Mesothelial cell of epicardium (in vitro differentiated cells): ENCODE results near the gene RTP5. TPM values are rescaled to one million over a fixed set of nuclear protein-coding genes. Genes with fewer than 3 reads are reported as not detected.
"Not testable (repeated sequence)": the region's sequence is repeated elsewhere in the genome, so short reads cannot be mapped to it uniquely, and the experiment has no call there.

Source experiments
- DNase-seq, 2 experiments: peaks; one replicate each; pipeline ENCODE4 v3.0.0; 2021; ENCODE audit warnings: low spot score in 2 of 2; ENCODE audit not compliant: unreplicated experiment in 2 of 2
- H3K27ac Mint-ChIP-seq: 2 replicates; pipeline ENCODE4 v1.8.0; 2021; ENCODE audit warnings: mixed read lengths
- H3K27me3 Mint-ChIP-seq: 2 replicates; pipeline ENCODE4 v1.8.0; 2021; ENCODE audit warnings: low read depth, mixed read lengths
- H3K36me3 Mint-ChIP-seq: 2 replicates; pipeline ENCODE4 v1.8.0; 2021; ENCODE audit warnings: mixed read lengths
- H3K4me1 Mint-ChIP-seq: 2 replicates; pipeline ENCODE4 v1.8.0; 2021; ENCODE audit warnings: mixed read lengths
- H3K4me3 Mint-ChIP-seq: 2 replicates; pipeline ENCODE4 v1.8.0; 2021; ENCODE audit warnings: mild to moderate bottlenecking, moderate library complexity, mixed read lengths
- H3K9me3 Mint-ChIP-seq: 2 replicates; pipeline ENCODE4 v1.8.0; 2021; ENCODE audit warnings: mixed read lengths
- CTCF ChIP-seq: fragments of 200-600 bp; sonication (generic); IDR thresholded peaks from one replicate; pipeline ENCODE4 v1.5.0; 2021; ENCODE audit warnings: antibody characterized with exemption; ENCODE audit not compliant: unreplicated experiment
- total RNA-seq: library from RNA; stranded (reverse); gene quantifications from 3 replicates; pipeline ENCODE4 v1.2.1, GENCODE V29; 2021

RTP5 gene
- total RNA-seq, 1 donor from 2014 or later: not detected

GRCh38 chr2:241827394-241827793 is 42.1 kb upstream of the RTP5 start:
- DNase-seq: no peak
- TF ChIP-seq CTCF: no peak
- Mint-ChIP-seq H3K27ac (no peak overlapping the region), H3K36me3 (peaks cover 2% of the 10 kb centered on the region), H3K9me3 (peaks cover 53% of the 10 kb centered on the region), H3K4me3 (no peak overlapping the region), H3K27me3 (peaks cover 4% of the 10 kb centered on the region), H3K4me1 (peaks cover 1% of the 10 kb centered on the region)

DNA sequence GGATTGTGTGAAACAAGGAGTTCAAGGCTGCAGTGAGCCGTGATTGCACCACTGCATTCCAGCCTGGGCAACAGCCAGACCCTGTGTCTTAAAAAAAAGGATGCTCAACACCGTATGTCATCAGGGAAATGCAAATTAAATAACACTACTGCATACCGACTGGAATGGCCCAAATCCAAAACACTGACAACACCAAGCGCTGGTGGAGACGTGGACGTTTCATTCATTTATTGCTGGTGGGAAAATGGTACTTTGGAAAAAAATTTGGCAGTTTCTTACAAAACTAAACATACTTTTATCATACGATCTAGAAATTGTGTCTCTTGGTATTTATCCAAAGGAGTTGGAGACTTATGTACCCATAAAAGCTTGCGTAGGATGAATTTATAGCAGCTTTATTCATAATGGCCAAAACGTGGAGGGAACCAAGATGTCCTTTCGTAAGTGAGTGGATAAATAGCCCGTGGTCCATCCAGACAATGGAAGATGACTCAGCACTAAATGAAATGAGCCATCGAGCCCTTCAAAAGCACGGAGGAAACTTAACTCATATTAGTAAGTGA is 36.3 kb upstream of the RTP5 start:
- Mint-ChIP-seq H3K9me3 (peaks cover 23% of the 10 kb centered on the region), H3K4me1 (peaks cover 16% of the 10 kb centered on the region), H3K36me3 (no peaks in the 10 kb centered on the region), H3K27ac (peak overlapping the region; percentile 19), H3K4me3 (no peak overlapping the region), H3K27me3 (peaks cover 27% of the 10 kb centered on the region)
- no peak for DNase-seq
- TF ChIP-seq CTCF: no peak

- not testable (repeated sequence) for H3K4me3 Mint-ChIP-seq, H3K36me3 Mint-ChIP-seq, DNase-seq
- Mint-ChIP-seq H3K4me1 (peaks cover 16% of the 10 kb centered on the region), H3K27ac (peak overlapping the region; percentile 19), H3K27me3 (peaks cover 33% of the 10 kb centered on the region), H3K9me3 (peaks cover 21% of the 10 kb centered on the region)
These were observed 35.6 kb upstream of the RTP5 start for GRCh38 chr2:241833756-241834526.

DNA sequence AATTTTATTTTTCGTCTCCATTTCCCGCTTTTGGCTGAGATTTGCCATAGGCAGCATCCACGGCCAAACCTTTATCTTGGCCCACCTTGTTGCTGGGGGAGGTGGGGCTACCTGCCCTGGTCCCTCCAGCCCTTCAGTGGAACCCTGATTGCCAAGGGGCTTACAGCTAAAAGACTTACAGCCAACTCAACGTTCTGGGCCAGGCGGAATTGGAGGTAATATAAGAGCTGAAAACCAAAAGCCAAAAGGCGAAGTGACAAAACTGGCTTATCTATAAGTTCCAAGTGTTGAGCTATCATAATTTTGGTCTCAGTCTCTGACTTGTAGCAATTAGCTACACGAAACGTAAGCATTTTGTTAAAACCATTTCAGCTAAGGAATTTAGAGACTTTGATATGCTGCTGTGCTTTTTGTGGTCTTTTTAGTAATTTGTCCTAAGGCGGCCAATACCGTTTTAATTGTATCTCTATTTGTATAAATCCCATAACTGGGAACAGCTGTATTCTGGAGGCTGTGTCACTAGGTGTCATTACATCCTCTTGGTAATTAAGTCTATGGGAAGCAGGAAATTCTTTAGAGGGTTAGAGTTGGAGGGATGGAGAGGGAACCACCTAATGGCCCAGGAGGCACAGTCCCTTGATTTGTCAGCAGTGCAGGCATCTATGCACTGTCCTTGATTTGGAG is 34.9 kb upstream of the RTP5 start:
- no peak for TF ChIP-seq CTCF
- Mint-ChIP-seq H3K27me3 (peaks cover 36% of the 10 kb centered on the region), H3K4me3 (no peak overlapping the region), H3K4me1 (peaks cover 16% of the 10 kb centered on the region), H3K9me3 (peaks cover 21% of the 10 kb centered on the region), H3K36me3 (no peaks in the 10 kb centered on the region), H3K27ac (no peak overlapping the region)
- DNase-seq: no peak

- Mint-ChIP-seq H3K36me3 (no peaks in the 10 kb centered on the region), H3K27me3 (peaks cover 38% of the 10 kb centered on the region), H3K9me3 (peaks cover 15% of the 10 kb centered on the region), H3K27ac (no peak overlapping the region), H3K4me1 (peaks cover 16% of the 10 kb centered on the region), H3K4me3 (no peak overlapping the region)
- TF ChIP-seq CTCF: no peak
- no peak for DNase-seq
These were observed 33.9 kb upstream of the RTP5 start for GRCh38 chr2:241835611-241836010.

GRCh38 chr2:241836292-241836691 is 33.2 kb upstream of the RTP5 start:
- H3K27ac Mint-ChIP-seq: no peak overlapping the region
- no peak overlapping the region for H3K4me3 Mint-ChIP-seq
- TF ChIP-seq CTCF: no peak
- no peaks in the 10 kb centered on the region for H3K36me3 Mint-ChIP-seq
- peaks cover 37% of the 10 kb centered on the region for H3K27me3 Mint-ChIP-seq
- peaks cover 11% of the 10 kb centered on the region for H3K9me3 Mint-ChIP-seq
- no peak for DNase-seq
- H3K4me1 Mint-ChIP-seq: peaks cover 16% of the 10 kb centered on the region
